CMK (cell line): ENCODE measurements around the gene IGF1R.

Source experiments
- DNase-seq: peaks from one replicate; pipeline ENCODE4 v3.0.0-alpha.2; 2010; ENCODE audit warnings: low read depth

Gene IGF1R

GRCh38 chr15:98727115-98728040 is 79.0 kb downstream of the IGF1R start:
- DNase-seq, result no peak

GRCh38 chr15:98728082-98728810 is 79.9 kb downstream of the IGF1R start:
- DNase-seq, result no peak

GRCh38 chr15:98728811-98729160 is 80.4 kb downstream of the IGF1R start:
- no peak for DNase-seq

GRCh38 chr15:98729446-98730042 is 81.2 kb downstream of the IGF1R start:
- DNase-seq, result no peak

DNA sequence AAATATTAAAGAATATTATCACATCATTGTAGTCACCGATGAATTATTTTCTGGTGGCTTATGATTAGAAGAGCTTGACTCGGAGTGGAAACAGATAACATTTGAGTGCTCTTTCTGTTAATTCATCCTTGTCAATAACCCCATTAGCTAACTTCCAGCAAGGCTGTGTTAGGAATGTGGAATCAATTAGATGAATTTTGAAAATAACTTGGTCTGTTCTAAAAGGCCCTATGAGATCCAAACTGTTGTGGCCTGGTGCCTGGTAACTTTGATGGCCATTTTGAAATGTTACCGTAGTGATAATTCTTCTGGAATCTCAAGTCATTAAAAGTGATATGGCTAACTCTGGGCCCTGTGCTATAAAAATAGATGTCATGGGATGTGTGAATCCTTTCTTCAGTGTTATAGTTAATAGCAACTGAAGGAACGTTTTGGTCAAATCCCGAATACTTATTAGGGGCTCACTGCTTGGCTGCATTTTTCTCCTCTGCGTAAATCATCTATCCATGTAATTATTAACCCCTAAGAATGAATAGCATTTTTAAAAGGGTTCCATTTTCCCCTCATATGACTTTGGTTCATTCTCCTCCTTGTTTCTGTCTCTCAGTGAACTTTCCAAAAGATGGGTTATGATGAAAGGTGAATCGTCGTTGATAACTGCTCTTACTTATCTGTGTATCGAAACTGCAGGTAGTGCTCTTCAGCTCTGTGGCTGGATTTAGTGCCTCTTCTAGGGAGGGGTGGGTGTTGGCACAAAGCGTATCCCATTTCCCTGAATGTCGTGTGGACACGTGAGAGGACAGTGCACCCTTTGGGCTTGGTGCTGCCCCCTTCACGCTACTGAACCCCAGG is 82.7 kb downstream of the IGF1R start:
- no peak for DNase-seq

- DNase-seq, result no peak
These were observed 83.5 kb downstream of the IGF1R start for GRCh38 chr15:98731712-98732450.

- DNase-seq, result no peak
These were observed 84.8 kb downstream of the IGF1R start for GRCh38 chr15:98733098-98733497.

- DNase-seq, result peak; percentile 51
These were observed 86.3 kb downstream of the IGF1R start for GRCh38 chr15:98734466-98735199.

- no peak for DNase-seq
These were observed 87.0 kb downstream of the IGF1R start for GRCh38 chr15:98735304-98735703.

- DNase-seq, result no peak
These were observed 87.7 kb downstream of the IGF1R start for GRCh38 chr15:98735895-98736617.

GRCh38 chr15:98737159-98737558 is 88.8 kb downstream of the IGF1R start:
- no peak for DNase-seq

DNA sequence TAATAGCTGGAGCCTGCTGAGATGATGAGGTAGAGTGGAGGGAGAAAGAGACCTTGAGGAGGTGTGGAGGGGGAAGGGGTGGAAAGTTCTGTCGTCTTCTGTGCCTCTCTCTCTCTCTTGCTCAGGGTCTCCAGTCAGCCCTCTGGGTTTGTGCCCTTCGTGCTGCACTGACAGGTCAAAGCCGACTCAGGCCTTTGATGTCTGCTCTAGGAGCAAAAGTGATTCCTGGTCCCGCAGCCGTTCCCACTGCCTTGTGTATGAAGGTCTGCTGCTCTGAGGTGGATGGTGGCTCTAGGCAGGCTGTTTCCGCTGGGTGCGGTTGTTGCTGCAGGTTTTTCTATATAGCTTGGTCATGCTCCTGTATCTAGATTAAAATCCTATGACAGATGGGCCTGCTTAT is 89.4 kb downstream of the IGF1R start:
- DNase-seq, result no peak

GRCh38 chr15:98738689-98739401 is 90.5 kb downstream of the IGF1R start:
- no peak for DNase-seq

GRCh38 chr15:98740295-98740694 is 92.0 kb downstream of the IGF1R start:
- DNase-seq, result no peak

GRCh38 chr15:98740963-98741362 is 92.6 kb downstream of the IGF1R start:
- DNase-seq, result no peak

DNA sequence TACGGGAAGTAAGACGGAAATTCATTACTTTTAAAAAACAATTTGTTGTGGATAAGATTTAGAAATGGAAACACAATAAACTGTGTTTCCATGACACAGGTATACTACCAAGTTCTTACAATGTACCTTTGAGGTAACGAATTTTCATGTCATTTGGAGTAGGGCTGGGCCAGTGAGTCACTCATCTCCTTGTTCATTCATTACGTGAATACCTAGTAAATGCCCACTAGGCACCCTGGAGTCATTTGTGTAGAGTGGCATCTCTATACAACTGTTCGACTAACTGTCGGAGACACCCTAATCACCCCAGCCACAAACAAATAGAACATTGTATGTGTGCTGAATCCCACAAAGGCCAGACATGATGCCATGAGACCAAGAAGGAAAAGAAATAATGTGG is 94.8 kb downstream of the IGF1R start:
- no peak for DNase-seq

DNA sequence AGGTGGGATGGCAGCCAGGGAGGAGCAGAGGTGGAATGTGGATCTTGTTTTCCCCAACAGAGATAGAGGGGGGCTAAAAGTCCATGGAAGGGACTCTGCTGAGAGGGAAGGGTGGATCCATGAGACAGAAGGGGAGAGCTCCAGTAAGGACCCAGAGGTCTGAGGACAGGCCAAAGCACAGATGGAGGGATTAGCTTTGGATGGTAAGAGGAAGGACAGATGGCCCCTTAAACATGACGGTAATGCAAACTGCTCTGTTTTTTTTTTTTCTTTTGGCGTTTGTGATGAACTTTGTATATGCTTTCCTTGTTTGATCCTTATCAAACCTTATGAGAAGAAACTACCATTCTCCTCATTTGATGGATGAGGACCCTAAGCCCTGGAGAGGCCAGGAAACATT is 96.2 kb downstream of the IGF1R start:
- DNase-seq, result no peak

- no peak for DNase-seq
These were observed 96.8 kb downstream of the IGF1R start for GRCh38 chr15:98745179-98745578.

- no peak for DNase-seq
These were observed 97.5 kb downstream of the IGF1R start for GRCh38 chr15:98745650-98746374.
